ENCODE measurements around the gene MBP.

The MBP gene

GRCh38 chr18:77073336-77074093 lies 59.1 kb downstream of the MBP start:
- TF ChIP-seq SIN3A (IDR thresholded peaks at IDR 0.05; ENCODE audit: borderline replicate concordance, insufficient read depth, low read length): no peak
- no peak for TF ChIP-seq FOXP2 (optimal IDR thresholded peaks at IDR 0.05; ENCODE audit: borderline replicate concordance, extremely low read depth, extremely low read length, insufficient read depth)
- TF ChIP-seq POLR2AphosphoS5 (IDR thresholded peaks at IDR 0.05; ENCODE audit: low read depth, low read length): no peak
- TF ChIP-seq REST (IDR thresholded peaks at IDR 0.05; ENCODE audit: insufficient read depth in 1 of 2, low read depth in 2 of 2, low read length in 2 of 2): no peak
- TF ChIP-seq TAF1 (IDR thresholded peaks at IDR 0.05; ENCODE audit: borderline replicate concordance, insufficient read depth, low read length): no peak

GRCh38 chr18:77072566-77072965 lies 60.0 kb downstream of the MBP start:
- TF ChIP-seq SIN3A (IDR thresholded peaks at IDR 0.05; ENCODE audit: borderline replicate concordance, insufficient read depth, low read length) (no peak), TAF1 (IDR thresholded peaks at IDR 0.05; ENCODE audit: borderline replicate concordance, insufficient read depth, low read length) (no peak)

GRCh38 chr18:77071711-77072292 lies 60.8 kb downstream of the MBP start:
- no peak for TF ChIP-seq POLR2AphosphoS5 (IDR thresholded peaks at IDR 0.05; ENCODE audit: low read depth, low read length)
- TF ChIP-seq TAF1 (IDR thresholded peaks at IDR 0.05; ENCODE audit: borderline replicate concordance, insufficient read depth, low read length): no peak
- no peak for TF ChIP-seq SIN3A (IDR thresholded peaks at IDR 0.05; ENCODE audit: borderline replicate concordance, insufficient read depth, low read length)
- peak; percentile 56 for TF ChIP-seq FOXP2 (optimal IDR thresholded peaks at IDR 0.05; ENCODE audit: borderline replicate concordance, extremely low read depth, extremely low read length, insufficient read depth)

- no peak for TF ChIP-seq SIN3A (IDR thresholded peaks at IDR 0.05; ENCODE audit: borderline replicate concordance, insufficient read depth, low read length)
- no peak for TF ChIP-seq REST (IDR thresholded peaks at IDR 0.05; ENCODE audit: insufficient read depth in 1 of 2, low read depth in 2 of 2, low read length in 2 of 2)
- no peak for TF ChIP-seq POLR2AphosphoS5 (IDR thresholded peaks at IDR 0.05; ENCODE audit: low read depth, low read length)
- no peak for TF ChIP-seq FOXP2 (optimal IDR thresholded peaks at IDR 0.05; ENCODE audit: borderline replicate concordance, extremely low read depth, extremely low read length, insufficient read depth)
- TF ChIP-seq TAF1 (IDR thresholded peaks at IDR 0.05; ENCODE audit: borderline replicate concordance, insufficient read depth, low read length): no peak
These were observed 61.5 kb downstream of the MBP start for GRCh38 chr18:77071061-77071460.

GRCh38 chr18:77070627-77071026 lies 62.0 kb downstream of the MBP start:
- TF ChIP-seq FOXP2 (optimal IDR thresholded peaks at IDR 0.05; ENCODE audit: borderline replicate concordance, extremely low read depth, extremely low read length, insufficient read depth) (no peak), SIN3A (IDR thresholded peaks at IDR 0.05; ENCODE audit: borderline replicate concordance, insufficient read depth, low read length) (no peak), TAF1 (IDR thresholded peaks at IDR 0.05; ENCODE audit: borderline replicate concordance, insufficient read depth, low read length) (no peak), REST (IDR thresholded peaks at IDR 0.05; ENCODE audit: insufficient read depth in 1 of 2, low read depth in 2 of 2, low read length in 2 of 2) (no peak), POLR2AphosphoS5 (IDR thresholded peaks at IDR 0.05; ENCODE audit: low read depth, low read length) (no peak)

- no peak for TF ChIP-seq SIN3A (IDR thresholded peaks at IDR 0.05; ENCODE audit: borderline replicate concordance, insufficient read depth, low read length)
- no peak for TF ChIP-seq FOXP2 (optimal IDR thresholded peaks at IDR 0.05; ENCODE audit: borderline replicate concordance, extremely low read depth, extremely low read length, insufficient read depth)
- TF ChIP-seq REST (IDR thresholded peaks at IDR 0.05; ENCODE audit: insufficient read depth in 1 of 2, low read depth in 2 of 2, low read length in 2 of 2): no peak
- no peak for TF ChIP-seq TAF1 (IDR thresholded peaks at IDR 0.05; ENCODE audit: borderline replicate concordance, insufficient read depth, low read length)
- TF ChIP-seq POLR2AphosphoS5 (IDR thresholded peaks at IDR 0.05; ENCODE audit: low read depth, low read length): no peak
These were observed 62.7 kb downstream of the MBP start for GRCh38 chr18:77069931-77070330.

Data from PFSK-1 (cell line).